CD4-positive, alpha-beta T cell (primary cell): ENCODE results near the gene COL24A1. TPM values are rescaled to one million over a fixed set of nuclear protein-coding genes. Genes with fewer than 3 reads are reported as not detected.

ENCODE experiments used
- ATAC-seq: fragments of 200-7000 bp; cut with Tn5 transposase; one replicate; pipeline ENCODE4 v1.10.0; 2022; ENCODE audit warnings: mild to moderate bottlenecking; ENCODE audit not compliant: poor library complexity
- CTCF ChIA-PET: fragments of 350-600 bp; sonication (Branson Sonifier 250); formaldehyde crosslinking; loops from one replicate; lab custom pipeline; 2021; ENCODE audit warnings: antibody characterized with exemption, inconsistent platforms; lab: Charles Lee
- POLR2A ChIA-PET: fragments of 350-600 bp; sonication (Branson Sonifier 250); formaldehyde crosslinking; loops from one replicate; lab custom pipeline; 2021; ENCODE audit warnings: antibody characterized with exemption, inconsistent platforms; lab: Charles Lee
- DNase-seq, 14 experiments: peaks; one replicate each; pipeline ENCODE4 v3.0.0-alpha.2; 2013 to 2020; ENCODE audit warnings: mixed read lengths in 2 of 14
- H3K27ac ChIP-seq, 2 donors: one replicate each; pipeline versions ENCODE4 v1.5.1 to v1.7.0; 2013; ENCODE audit warnings: low read length in 2 of 2, low read depth in 1 of 2, mild to moderate bottlenecking in 1 of 2
- H3K27me3 ChIP-seq, 2 experiments: 1 replicate in 1 of 2; 2 replicates in 1 of 2; pipeline versions ENCODE4 v1.6.1 to v1.7.0; 2013; ENCODE audit warnings: low read length in 2 of 2, control low read depth in 1 of 2, mild to moderate bottlenecking in 1 of 2, moderate library complexity in 1 of 2; ENCODE audit not compliant: insufficient read depth in 2 of 2, control insufficient read depth in 1 of 2
- H3K36me3 ChIP-seq: one replicate; pipeline ENCODE4 v1.6.1; 2013; ENCODE audit warnings: low read length, control low read depth; ENCODE audit not compliant: insufficient read depth
- H3K4me1 ChIP-seq: one replicate; pipeline ENCODE4 v1.6.1; 2013; ENCODE audit warnings: low read length, control low read depth; ENCODE audit not compliant: insufficient read depth
- H3K4me3 ChIP-seq: one replicate; pipeline ENCODE4 v1.5.1; 2013; ENCODE audit warnings: mild to moderate bottlenecking, low read length, moderate library complexity
- H3K9me3 ChIP-seq, 2 experiments: 1 replicate in 1 of 2; 2 replicates in 1 of 2; pipeline versions ENCODE4 v1.6.1 to v1.7.0; 2013; ENCODE audit warnings: low read length in 2 of 2, mild to moderate bottlenecking in 2 of 2, control low read depth in 1 of 2, moderate library complexity in 1 of 2; ENCODE audit not compliant: control insufficient read depth in 1 of 2, insufficient read depth in 1 of 2
- H3K27ac Mint-ChIP-seq: one replicate; pipeline ENCODE4 v1.8.0; 2020; ENCODE audit warnings: mixed read lengths
- H3K27me3 Mint-ChIP-seq: one replicate; pipeline ENCODE4 v1.8.0; 2021; ENCODE audit warnings: mixed read lengths
- H3K36me3 Mint-ChIP-seq: one replicate; pipeline ENCODE4 v1.8.0; 2021; ENCODE audit warnings: low read depth, mixed read lengths
- H3K4me1 Mint-ChIP-seq: one replicate; pipeline ENCODE4 v1.8.0; 2021; ENCODE audit warnings: low read depth, mixed read lengths
- H3K4me3 Mint-ChIP-seq: one replicate; pipeline ENCODE4 v1.8.0; 2020; ENCODE audit warnings: mild to moderate bottlenecking, mixed read lengths
- H3K9me3 Mint-ChIP-seq: one replicate; pipeline ENCODE4 v1.8.0; 2020; ENCODE audit warnings: mixed read lengths
- intact Hi-C, 2 experiments: fragments of 100-400 bp; cut with DNase I in 1 of 2; cut with micrococcal nuclease in 1 of 2; formaldehyde crosslinking; loops; one replicate each; pipeline versions ENCODE4 v1.15.1 to v1.9.0; 2023 to 2025; cut with DNase I, micrococcal nuclease
- total RNA-seq, 174 experiments: library from RNA in 2 of 174; stranded (reverse) in 2 of 174; gene quantifications; one replicate each; pipeline ENCODE4 v1.2.3 and lab custom pipeline; 2021 to 2026
- TF ChIP-seq, protein P1 (sequence below): fragments of 200-600 bp; IDR thresholded peaks from one replicate; pipeline ENCODE4 v1.8.0; 2022; ENCODE audit warnings: antibody characterized with exemption, mild to moderate bottlenecking

COL24A1 gene
- total RNA-seq, 2 experiments from 2014 or later = 0.25 TPM; not detected in 1

DNA sequence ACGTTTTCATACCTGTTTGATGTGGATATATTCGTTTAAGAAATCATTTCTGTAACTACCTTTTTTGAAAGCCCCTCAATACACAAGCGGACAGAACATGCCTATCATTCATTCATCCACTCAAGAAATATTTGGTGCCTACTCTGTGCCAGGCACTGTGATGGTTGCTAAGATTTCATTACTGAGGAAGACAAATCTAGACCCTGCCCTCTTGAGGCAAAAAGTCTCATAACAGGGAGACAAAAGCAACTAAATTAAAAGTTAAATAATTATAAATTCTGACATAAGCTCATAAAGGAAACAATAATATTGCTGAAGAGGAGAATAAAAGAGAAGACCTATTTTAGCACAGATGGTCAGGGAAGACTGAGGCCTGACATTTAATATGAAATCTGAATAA is 244.8 kb downstream of the COL24A1 start:
- H3K27ac Mint-ChIP-seq = no peak overlapping the region

DNA sequence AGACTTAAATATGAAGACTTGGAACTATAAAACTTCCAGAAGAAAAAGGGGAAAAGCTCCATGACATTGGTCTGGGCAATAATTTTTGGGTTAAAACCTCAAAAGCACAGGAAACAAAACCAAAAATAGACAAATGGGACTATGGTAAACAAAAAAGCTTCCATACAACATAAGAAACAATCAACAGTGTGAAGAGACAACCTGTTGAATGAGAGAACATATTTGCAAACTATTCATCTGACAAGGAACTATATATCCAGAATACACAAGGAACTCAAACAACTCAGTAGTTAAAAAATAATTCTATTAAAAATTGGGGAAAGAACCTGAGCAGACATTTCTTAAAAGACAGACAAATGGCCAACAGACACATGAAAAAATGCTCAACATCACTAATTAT is 255.7 kb downstream of the COL24A1 start:
- Mint-ChIP-seq H3K27ac (no peak overlapping the region), H3K27me3 (no peaks in the 10 kb centered on the region)
- TF ChIP-seq, protein P1, sequence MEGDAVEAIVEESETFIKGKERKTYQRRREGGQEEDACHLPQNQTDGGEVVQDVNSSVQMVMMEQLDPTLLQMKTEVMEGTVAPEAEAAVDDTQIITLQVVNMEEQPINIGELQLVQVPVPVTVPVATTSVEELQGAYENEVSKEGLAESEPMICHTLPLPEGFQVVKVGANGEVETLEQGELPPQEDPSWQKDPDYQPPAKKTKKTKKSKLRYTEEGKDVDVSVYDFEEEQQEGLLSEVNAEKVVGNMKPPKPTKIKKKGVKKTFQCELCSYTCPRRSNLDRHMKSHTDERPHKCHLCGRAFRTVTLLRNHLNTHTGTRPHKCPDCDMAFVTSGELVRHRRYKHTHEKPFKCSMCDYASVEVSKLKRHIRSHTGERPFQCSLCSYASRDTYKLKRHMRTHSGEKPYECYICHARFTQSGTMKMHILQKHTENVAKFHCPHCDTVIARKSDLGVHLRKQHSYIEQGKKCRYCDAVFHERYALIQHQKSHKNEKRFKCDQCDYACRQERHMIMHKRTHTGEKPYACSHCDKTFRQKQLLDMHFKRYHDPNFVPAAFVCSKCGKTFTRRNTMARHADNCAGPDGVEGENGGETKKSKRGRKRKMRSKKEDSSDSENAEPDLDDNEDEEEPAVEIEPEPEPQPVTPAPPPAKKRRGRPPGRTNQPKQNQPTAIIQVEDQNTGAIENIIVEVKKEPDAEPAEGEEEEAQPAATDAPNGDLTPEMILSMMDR = no peak

More for the DNA sequence above, 244.8 kb downstream of the COL24A1 start:
- TF ChIP-seq, protein P1 = no peak
- ChIA-PET CTCF (interaction anchor here (0.6 kb wide), 1 partner anchor 471 kb away, joined by 3 read pairs; no protein-coding TSS in a partner anchor), POLR2A (no interaction called here)
- Histone ChIP-seq H3K4me1 (no peaks in the 10 kb centered on the region), H3K27ac (no peak overlapping the region), H3K36me3 (no peaks in the 10 kb centered on the region), H3K9me3 (no peaks in the 10 kb centered on the region), H3K4me3 (no peak overlapping the region), H3K27me3 (no peaks in the 10 kb centered on the region)
- H3K4me3 Mint-ChIP-seq = no peak overlapping the region
- ATAC-seq (no peak), DNase-seq (no peak)
- no peaks in the 10 kb centered on the region for H3K4me1 Mint-ChIP-seq
- intact Hi-C loops = no loop called here
- no peaks in the 10 kb centered on the region for H3K36me3 Mint-ChIP-seq
- H3K27me3 Mint-ChIP-seq = no peaks in the 10 kb centered on the region
- H3K9me3 Mint-ChIP-seq = no peaks in the 10 kb centered on the region

DNA sequence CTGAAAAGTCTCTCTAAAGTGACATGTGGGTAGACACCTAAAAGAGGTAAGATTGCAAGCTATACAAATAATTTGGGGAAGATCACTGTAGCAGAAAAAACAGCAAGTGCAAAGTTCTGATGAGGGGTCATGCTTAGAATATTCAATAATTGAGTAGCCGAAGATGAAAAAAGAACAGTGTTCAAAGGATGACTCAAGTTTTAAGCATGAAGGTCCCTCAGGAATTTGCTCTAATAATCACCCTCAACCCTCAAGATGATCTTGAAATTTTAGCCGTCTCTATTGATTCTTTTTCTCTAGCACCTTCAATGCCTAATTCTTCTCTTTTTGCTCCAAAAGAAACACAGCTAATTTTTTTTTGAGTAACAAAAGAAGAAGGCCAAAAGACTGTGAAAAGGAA is 257.7 kb downstream of the COL24A1 start:
- no peak overlapping the region for H3K27ac Mint-ChIP-seq
- Histone ChIP-seq H3K36me3 (no peaks in the 10 kb centered on the region), H3K27ac (no peak overlapping the region), H3K9me3 (peaks cover 0 to 3% of the 10 kb centered on the region in 2 experiments), H3K27me3 (no peaks in the 10 kb centered on the region), H3K4me3 (no peak overlapping the region), H3K4me1 (no peaks in the 10 kb centered on the region)
- no peaks in the 10 kb centered on the region for H3K36me3 Mint-ChIP-seq
- DNase-seq (no peak), ATAC-seq (no peak)
- peaks cover 2% of the 10 kb centered on the region for H3K9me3 Mint-ChIP-seq
- no peaks in the 10 kb centered on the region for H3K4me1 Mint-ChIP-seq
- TF ChIP-seq, protein P1 = no peak
- CTCF ChIA-PET = no interaction called here
- POLR2A ChIA-PET = no interaction called here
- H3K4me3 Mint-ChIP-seq = no peak overlapping the region
- intact Hi-C loops = no loop called here
- no peaks in the 10 kb centered on the region for H3K27me3 Mint-ChIP-seq

More for the DNA sequence above, 255.7 kb downstream of the COL24A1 start:
- Histone ChIP-seq H3K4me3 (no peak overlapping the region), H3K9me3 (peaks cover 0 to 3% of the 10 kb centered on the region in 2 experiments), H3K27me3 (no peaks in the 10 kb centered on the region), H3K4me1 (no peaks in the 10 kb centered on the region), H3K27ac (no peak overlapping the region), H3K36me3 (no peaks in the 10 kb centered on the region)
- ATAC-seq (no peak), DNase-seq (no peak)
- ChIA-PET CTCF (no interaction called here), POLR2A (no interaction called here)
- H3K4me3 Mint-ChIP-seq = no peak overlapping the region
- intact Hi-C loops = no loop called here
- H3K9me3 Mint-ChIP-seq = peaks cover 2% of the 10 kb centered on the region
- H3K4me1 Mint-ChIP-seq = no peaks in the 10 kb centered on the region
- no peaks in the 10 kb centered on the region for H3K36me3 Mint-ChIP-seq
